ENCODE measurements around the gene HEPHL1. TPM values are rescaled to one million over a fixed set of nuclear protein-coding genes. Genes with fewer than 3 reads are reported as not detected.

Gene HEPHL1
- total RNA-seq, 1 donor from 2014 or later: not detected

DNA sequence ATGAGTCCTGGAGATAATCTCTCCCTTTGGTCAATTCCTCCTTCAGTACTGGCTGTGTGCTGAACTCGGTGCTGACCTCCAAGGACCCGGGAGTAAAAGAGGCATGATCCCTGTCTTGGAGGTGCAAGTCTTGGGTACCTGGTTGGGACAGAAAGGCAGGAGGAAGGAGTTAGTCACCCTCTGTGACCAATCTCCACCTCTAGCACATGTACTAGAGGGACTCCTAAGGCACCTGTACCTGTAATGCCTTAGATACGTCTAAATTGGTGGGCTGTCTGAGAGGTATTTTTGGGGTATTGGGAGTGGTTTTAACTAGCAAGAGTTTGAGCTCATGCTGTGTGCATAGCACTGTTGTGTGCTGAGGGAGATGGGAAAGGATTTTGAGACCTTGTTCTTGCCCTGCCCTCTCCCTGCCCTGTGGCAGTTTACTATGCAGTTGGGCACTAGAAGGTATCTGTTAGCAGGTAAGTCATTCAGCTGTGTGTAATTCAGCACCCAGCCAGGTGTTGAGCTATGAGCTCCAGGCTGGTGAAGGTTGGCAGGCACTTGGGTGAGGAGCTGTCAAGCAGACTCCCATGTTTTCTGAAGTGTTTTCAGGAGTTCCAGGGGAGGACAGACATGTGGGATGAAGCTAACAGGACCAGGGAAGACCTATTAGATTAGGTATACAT lies 110.0 kb downstream of the HEPHL1 start:
- no peak for DNase-seq

DNA sequence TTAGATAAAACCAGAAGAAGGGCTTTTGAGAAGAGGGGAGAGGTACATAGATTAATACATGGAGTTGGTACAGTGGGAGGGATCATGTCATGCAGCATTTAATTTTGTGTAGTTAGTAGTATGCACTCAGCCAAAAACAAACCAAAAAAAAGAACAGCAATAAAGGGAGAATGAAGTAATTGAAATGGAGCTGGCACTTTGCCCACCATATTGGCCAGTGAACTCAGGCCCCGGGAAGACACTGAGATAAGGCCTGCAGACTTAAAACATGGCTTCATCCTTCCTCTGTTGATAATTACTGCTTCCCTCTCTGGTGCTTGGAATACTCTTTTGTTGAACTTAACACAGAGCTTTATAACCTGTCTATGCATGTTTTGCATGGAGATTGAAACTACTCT lies 110.6 kb downstream of the HEPHL1 start:
- no peak for DNase-seq

DNA sequence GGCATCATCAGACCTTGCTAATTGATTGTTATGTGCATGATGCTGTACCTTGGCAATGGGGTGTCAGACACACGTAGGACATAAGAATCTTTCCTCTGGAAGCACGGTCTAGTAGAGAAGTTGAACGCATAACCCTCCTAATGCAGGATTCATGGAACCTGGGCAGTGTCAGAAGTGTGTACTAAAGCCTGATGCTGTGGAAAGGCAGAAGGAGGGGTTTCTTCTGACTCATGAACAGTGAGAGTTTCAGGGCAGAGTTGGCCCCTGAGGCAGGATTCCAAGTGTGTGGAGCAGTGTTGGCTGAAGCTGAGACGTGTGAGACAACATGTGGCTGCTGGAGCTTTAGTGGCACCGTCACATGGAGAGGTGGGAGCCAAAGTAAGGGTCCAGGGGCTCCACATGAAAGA lies 111.0 kb downstream of the HEPHL1 start:
- DNase-seq: no peak

DNA sequence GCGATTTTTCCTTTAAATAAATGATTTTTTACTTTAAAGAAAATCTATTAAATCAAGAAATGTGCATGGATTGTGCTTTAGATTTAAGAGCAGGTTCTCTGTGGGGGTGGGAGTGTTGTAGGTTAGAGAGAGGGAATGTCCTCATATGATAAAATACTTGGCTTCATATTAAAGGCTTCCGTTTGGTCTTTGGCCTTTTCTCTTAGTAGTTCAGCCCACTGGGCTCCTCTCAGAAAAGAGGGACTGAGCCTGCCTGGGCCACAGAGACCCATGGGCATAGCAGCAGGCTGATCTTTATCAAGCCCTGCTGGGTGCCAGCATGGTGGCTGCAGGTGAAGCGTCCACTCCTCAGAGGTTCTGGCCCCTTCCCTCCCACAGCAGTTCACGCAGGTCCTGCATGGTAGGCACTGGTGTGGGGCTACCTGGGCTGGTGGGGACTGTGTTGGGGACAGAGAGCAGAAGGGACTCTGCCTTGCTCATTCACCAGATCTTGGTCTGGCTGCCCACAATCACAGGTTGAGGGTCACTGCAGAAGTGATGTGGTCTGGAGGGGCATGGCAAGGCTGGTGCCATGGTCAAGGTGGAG lies 111.8 kb downstream of the HEPHL1 start:
- DNase-seq: no peak

DNA sequence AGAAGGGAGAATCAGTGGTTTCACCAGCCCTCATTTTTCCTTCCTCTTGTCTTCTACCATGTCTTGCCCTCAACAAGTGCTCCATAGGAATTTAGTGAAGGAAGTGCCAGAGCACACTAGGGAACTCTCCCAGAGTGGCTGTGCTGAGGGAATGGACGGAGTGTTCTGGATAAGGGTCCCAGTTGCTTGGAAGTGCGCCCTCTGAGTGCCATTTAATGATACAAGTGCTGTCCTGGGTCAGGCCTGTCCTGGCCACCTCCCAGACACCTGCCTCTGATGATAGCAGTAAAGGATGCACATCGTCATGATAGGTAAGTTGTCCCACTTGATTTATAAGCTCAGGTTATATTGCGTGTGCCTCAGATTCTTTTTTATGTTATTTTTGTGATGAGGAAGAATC lies 112.6 kb downstream of the HEPHL1 start:
- no peak for DNase-seq

DNA sequence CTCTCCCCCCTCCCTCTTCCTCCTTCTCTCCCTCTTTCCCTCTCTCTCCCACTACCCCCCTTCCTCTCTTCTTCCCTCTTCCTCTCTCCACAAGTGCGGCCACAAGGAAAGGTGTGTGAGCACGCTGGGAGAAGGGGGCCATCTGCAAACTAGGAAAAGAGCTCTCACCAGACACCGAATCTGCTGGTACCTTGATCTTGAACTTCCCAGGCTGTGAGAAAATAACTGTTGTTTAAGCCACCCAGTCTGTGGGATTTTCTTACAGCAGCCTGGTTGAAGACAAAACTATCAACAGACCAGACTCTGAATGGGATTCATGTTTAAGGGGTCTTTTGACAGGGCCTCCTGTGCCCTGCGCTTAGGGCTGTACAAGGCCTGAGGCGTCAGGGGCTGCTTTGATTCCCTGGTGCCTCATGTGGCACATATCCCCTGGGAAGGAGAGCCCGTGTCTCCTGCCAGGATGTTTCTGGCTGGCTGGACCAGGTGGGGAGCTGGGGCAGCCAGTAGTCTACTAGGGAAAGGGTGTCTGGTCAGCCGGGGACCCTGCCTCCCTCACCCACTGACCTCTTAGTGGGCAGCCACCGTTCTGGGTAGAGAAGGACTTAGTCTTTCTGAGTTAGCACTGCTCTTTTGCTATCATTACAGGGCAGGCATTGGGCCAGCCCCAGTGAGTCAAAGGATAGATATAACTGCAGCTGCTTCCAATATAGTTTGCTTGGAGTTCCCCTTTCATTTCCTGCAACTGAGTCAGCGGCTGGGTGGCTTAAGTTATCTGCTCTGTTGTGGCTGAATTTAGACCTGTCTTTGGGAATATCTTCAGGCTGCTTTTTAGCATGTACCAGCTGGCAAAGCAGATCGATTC lies 113.7 kb downstream of the HEPHL1 start:
- DNase-seq: peak; percentile 48

DNA sequence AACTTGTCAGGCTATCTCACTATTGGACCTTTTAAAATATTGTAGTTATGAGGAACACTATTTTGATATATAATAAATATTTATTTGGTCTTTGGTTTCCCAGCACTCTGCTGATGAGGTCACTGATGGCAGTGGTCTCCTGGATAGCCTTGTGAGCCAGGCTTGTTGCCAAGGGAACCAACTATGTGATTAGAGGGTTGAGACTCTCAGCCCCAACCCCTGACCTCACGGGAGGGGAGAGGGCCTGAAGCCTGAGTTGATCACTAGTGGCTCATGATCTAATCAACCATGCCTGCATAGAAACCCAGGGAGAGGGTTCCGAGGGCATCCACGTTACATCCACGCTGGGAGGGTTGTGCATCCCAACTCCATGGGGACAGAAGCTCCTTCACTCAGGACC lies 118.3 kb downstream of the HEPHL1 start:
- DNase-seq: no peak

DNA sequence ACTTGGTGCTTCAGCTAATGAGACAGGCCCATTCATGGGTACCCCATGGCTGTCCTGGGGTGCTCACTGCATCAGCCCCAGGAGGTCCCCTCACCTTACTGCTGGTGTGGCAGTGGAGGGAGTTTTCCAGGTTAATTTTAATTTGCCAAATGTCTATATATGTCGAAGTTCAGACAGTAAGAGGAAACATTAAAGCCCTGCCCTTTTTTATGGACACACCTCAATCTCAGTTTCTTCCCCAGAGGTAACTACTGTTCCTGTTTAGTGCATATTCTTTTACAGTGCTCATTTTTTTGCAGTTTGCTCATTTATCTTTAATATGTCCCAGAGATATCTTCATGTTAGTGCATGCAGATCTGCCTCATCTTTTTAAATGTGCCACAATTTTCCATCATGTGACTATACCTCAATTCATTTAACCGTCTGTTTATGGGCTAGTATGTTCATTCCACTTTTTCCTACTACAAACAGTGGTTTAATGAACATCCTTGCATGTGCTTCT lies 119.1 kb downstream of the HEPHL1 start:
- DNase-seq: no peak

DNA sequence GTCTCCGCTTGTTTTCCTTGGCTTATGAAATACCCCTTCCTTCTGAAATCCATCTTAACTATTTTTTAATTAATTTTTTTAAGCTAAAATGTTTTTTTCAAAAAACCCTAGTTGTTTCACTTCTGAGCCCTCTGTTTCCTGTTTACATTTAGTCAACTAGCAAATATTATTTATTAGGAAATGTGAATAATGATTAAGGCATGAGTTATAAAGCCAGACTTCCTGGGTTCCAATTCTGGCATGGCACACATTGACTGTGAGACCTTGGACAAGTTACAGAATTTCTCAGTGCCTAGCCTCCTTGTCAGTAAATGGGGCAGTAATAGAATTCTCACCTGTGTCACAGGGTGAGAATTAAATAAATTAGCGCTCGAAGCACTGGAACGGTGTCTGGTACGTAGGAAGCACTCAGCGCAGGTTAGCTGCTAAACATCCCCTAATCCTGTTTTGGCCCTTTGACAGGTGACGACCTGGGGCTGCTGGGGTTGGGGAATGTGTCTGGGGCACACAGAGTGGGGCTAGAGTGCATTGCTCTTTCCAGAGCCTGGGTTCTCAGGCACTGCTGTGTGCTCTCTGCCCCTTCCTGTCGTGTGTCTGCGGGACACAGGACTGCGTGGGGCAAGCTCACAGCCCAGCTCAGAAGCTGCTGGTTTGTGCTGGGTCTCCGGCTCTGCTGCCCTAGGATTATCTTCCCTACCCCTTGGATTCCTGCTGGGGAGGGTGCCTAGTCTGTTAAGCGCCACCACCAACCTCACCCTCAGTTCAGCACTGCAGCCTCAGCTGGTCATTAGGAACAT lies 120.6 kb downstream of the HEPHL1 start:
- DNase-seq: no peak

DNA sequence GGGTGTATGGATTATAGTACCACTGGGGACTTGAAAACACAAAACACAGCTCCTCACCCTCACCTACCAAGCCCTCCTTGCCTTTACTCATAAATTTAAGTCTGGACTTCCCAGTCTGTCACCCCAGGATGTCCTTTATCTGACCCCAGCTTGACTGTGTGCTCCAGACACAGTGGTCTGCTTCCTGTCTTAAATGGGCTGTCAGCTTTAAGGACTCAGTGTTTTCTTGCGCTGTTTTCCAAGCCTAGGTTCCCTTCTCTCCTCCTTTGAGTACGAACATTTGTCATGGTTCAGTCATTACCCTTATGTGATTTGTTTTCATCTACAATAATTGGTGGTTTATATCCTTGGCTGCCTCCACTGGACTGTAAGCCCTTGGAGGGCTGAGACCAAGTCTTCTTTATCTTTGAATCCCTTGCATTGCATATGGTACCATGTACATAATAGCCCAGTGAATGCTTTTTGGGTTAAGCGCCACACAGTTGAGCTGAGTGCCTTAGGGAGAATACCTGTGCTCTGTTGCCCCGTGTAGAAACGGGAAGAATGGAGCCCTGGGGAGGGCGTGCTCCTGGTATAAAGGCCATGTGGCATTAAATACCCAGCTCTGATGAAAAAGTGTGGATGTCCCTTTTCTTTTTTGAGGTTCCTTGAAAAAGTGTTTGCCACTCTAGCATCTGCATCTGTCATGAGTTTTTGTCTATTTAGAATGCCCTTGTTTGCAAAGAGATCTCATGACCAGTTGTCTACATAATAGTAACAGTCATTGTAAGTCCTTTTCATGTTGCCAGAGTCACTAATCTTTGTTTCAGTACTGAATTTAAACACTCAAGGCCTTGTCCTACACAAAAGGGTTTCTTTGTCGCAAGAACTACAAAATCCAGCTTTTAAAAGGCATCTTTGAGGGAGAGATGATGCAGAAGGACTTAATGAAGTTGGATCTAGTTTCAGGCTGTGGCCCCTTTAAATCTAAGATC lies 121.4 kb downstream of the HEPHL1 start:
- no peak for DNase-seq

DNA sequence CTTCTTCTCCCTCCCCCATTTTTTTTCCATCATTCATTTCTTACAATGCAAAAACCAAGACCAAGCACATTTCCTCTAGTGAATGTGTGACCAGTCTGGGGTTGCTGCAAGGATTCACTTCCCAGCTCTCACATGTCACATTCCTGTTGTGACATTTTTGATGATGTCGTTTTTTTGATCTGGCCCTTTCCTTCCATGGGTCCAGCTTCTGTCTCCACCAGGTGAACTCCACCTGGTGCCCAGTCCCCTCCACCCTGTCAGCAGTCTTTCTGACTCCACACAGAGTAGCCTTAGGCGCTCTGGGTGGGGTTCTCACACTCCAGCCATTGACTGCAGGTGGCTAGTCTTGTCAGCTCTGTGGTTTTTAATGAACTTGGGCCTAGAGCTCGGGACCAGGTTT lies 123.1 kb downstream of the HEPHL1 start:
- DNase-seq: no peak

DNA sequence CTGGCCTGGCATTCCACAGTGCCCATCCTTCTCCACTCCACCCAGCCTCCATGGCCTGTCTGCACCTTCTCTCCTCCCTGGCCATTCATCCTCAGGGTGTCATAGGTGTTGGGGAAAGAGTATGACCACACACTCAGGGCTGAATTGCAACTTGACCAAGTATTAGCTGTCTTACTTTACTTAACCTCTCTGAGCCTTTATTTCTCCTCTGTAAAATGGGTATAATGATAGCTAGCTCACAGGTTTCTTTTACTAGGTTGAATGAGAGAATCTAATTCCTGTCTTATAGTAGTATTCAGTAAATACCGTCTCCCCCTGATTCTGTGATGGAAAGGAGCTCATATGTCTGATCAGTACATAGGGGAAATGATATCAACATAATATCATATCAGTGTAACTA lies 123.5 kb downstream of the HEPHL1 start:
- no peak for DNase-seq

DNA sequence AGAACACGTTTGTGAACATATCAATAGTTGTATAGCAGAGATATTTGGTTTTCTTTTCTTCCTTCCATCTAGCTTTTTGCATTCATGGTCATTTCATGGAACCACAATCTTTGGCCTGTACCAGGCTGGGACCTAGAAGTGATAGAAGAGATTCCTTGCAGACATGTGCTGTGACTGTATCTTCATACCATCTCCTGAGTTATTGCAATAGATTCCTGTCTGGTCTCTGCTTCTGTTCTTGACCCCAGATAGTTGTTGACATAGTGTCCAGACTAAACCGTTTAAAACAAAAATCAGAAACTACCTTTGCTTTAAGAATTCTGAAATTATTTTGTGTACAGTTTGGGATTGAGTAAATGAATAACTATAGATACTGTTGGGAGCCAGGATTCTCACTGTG lies 124.3 kb downstream of the HEPHL1 start:
- no peak for DNase-seq

DNA sequence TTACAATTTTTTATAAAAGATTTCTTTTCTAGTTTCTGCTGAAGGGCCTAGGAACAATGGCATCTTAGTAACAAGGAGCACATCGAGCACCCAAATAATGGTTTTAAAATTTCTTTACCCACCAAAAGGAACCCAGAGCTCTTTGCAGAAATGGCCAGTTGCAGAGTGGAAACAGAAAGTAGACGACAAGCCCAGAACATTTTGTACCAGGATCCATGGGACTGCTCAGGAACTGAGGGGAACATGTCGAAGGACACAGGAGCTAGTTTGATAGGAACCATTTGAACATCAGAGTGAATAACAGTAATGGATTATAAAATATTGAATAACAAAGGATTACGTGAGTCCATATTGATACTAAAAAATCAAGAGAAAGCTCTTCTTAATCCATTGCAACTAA lies 124.8 kb downstream of the HEPHL1 start:
- DNase-seq: no peak

DNA sequence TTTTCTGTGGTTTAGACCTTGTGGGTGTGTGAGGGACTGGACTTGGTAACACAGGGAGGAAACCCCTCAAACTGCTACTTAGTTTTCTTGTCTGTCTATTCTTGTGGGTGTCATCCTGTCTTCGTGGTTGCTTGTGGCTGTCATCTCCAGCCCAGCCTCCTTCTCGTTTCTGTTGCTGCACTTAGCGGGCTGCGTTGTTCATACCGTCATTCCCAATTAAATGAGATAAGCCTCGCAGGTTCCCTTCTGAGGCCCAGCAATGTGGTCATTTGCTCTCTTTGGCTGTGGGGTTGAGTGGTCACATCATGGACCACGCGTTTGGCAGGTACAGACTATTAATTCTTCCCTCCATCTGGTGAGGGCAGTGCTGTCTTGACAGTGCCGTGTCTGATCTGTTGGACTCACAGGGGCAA lies 126.3 kb downstream of the HEPHL1 start:
- no peak for DNase-seq

DNA sequence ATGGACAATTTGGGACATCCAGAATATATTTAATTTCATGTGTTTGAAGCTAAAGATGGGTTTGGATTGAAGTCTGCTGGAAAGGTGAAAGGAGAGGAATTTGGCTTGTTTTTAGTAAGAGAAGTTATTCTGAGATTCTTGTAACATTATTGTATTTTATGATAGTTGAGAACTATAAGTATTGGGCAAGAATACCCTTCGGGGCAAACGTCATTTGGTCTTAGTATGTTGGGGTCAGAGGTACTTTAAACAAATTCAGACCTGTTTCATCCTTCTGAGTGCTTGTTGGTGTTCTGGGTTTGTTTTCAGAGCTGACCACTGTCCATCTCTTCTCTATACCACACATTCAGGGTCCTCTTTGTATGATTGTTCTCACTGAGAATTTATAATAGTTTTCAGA lies 127.0 kb downstream of the HEPHL1 start:
- DNase-seq: no peak

DNA sequence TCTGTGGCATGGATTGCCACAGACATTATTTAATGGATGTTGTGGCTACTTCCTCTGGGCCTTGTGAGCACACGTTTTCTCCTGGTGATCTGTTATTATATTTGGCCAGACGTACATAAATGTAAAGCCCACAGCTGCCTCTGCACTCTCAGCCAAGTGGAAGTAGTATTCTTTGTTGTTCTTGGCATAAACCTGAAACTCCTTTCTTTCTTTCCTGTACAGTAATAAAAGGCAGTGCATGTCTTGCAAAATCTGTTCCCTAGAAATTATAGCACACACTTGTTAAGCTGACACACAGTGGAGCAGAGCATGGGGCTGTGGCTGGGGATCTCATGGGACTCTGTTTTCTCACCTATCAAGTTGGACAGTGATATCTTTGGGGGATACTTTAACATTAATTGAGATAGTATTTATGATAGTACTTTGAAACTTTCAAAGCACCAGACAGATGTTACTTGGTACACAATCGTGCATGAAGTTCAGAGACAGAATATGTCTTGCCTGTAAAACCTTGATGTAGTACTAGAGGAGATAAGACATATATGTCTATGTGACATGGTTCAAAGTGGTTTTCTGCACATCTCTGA lies 128.4 kb downstream of the HEPHL1 start:
- DNase-seq: no peak

DNA sequence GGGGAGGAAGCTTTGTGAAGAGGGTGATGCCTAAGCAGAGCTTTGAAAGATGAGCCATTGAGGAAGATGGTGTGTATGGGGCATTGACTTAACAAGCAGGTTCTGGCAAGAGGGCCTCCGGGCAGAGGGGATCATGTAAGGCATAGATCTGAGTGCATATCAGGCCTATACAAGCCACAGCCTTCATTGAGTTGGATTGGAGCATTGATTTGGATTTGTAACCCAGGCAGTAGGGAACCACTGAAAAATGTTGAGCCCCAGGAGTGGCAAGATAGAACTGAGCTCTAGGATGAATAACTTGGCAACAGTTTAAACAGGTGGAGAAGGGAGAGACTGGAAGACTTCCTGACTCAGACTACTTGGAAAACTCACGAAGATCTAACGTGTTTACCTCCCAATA lies 128.9 kb downstream of the HEPHL1 start:
- no peak for DNase-seq

DNA sequence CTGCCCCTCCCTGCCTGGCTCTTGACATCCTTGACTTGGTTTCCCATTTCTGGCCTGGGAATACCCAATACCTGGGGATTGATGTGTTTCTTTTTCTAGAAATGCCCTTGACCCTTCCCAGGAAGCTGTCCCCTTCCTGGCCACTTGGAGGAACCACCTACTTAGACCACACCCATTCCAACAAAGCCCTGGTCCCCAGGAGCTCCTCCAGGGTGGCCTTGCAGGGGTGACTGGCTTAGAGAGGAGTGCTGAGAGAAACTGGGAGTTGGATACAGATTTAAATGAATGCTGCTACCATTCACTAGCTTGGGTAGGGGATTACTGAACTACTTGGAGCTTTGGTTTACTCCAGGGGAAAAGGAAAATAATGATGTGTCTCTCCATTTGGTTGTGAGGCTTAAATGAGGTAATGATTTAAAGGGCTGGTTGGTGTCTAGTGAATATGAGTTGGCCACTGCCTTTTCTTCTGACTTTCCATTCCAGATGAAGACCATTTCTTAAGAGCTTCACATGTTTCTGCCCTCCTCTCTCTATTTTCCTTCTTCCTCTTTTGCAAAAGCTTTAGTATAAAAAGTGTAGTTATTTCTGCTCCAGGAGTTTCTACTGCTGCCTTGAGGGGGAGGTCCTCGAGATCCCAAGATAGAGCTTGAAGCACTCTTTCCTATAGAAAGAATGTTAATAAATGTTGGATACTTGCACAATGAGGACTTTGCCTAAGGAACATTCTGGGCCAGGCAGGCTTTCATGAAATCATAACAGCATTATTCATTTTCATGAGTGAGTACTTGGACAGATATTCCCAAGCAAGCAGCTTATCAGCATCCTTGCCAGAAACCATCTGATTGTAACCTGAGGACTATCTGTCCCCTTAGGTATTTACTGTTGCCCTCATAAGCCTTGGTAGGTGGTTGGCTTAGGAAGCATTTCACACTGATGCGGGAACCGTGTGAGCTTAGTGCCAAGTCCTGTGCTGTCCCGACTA lies 129.8 kb downstream of the HEPHL1 start:
- DNase-seq: no peak

Measured in occipital lobe (tissue), 2 donors.